Calu3 (cell line): ENCODE results near the gene EFCAB11. TPM values are rescaled to one million over a fixed set of nuclear protein-coding genes. Genes with fewer than 3 reads are reported as not detected.

Experiments used
- BruUV-seq: library from RNA; stranded (reverse); fragments of 400-500 nt; replicated peaks from 2 replicates; lab custom pipeline; 2021; lab: Mats Ljungman, UMichigan
- CTCF ChIA-PET: fragments of 300-600 bp; sonication (Branson Sonifier 250); formaldehyde crosslinking; loops from one replicate; lab custom pipeline; 2022; ENCODE audit warnings: antibody characterized with exemption; lab: Charles Lee
- DNase-seq: peaks from one replicate; pipeline ENCODE4 v3.0.0; 2022
- H3K27ac Mint-ChIP-seq: one replicate; pipeline ENCODE4 v1.8.0; 2022; ENCODE audit warnings: mixed read lengths; ENCODE audit not compliant: unreplicated experiment
- H3K27me3 Mint-ChIP-seq: one replicate; pipeline ENCODE4 v1.8.0; 2022; ENCODE audit warnings: mixed read lengths; ENCODE audit not compliant: unreplicated experiment
- H3K36me3 Mint-ChIP-seq: one replicate; pipeline ENCODE4 v1.8.0; 2022; ENCODE audit warnings: mild to moderate bottlenecking, moderate library complexity, mixed read lengths; ENCODE audit not compliant: insufficient read depth, unreplicated experiment
- H3K4me1 Mint-ChIP-seq: one replicate; pipeline ENCODE4 v1.8.0; 2022; ENCODE audit warnings: mild to moderate bottlenecking, low read depth, mixed read lengths; ENCODE audit not compliant: unreplicated experiment
- H3K4me3 Mint-ChIP-seq: one replicate; pipeline ENCODE4 v1.8.0; 2022; ENCODE audit warnings: mild to moderate bottlenecking, low read depth, moderate library complexity, mixed read lengths; ENCODE audit not compliant: unreplicated experiment
- H3K9me3 Mint-ChIP-seq: one replicate; pipeline ENCODE4 v1.8.0; 2022; ENCODE audit warnings: low read depth, mixed read lengths; ENCODE audit not compliant: unreplicated experiment
- intact Hi-C: fragments of 100-400 bp; cut with micrococcal nuclease; formaldehyde crosslinking; loops from one replicate; pipeline ENCODE4 v1.10.0; 2022; ENCODE audit not compliant: unreplicated experiment
- total RNA-seq: library from RNA; stranded (reverse); gene quantifications from 2 replicates; pipeline ENCODE4 v1.2.3, GENCODE V29; 2022
- TF ChIP-seq, protein P1 (sequence below): fragments of 200-600 bp; IDR thresholded peaks from one replicate; pipeline ENCODE4 v1.8.0; 2022; ENCODE audit warnings: antibody characterized with exemption; ENCODE audit not compliant: unreplicated experiment

Gene EFCAB11
- total RNA-seq, 1 experiment from 2014 or later, result 29.4 TPM

DNA sequence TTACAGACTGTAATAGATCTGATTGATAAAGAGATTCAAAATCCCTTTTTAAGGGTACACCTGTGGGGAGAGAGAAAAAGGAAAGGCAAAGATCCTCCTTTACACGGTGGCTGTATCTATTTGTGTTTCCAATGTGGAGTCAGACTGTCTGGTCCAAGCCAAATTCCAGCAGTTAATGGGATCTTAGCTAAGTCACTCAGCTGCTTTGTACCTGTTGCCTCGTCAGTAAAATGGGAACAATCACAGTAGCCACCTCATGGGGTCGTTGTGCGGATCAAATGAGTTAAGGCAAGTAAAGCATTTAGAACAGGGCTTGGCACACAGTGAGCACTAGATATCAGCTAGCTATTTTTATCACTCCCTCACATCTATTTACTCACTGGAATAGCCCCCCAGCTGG is 46.9 kb downstream of the EFCAB11 start:
- Mint-ChIP-seq H3K4me1 (peaks cover 22% of the 10 kb centered on the region), H3K4me3 (no peak overlapping the region), H3K27ac (no peak overlapping the region), H3K27me3 (no peaks in the 10 kb centered on the region), H3K9me3 (no peaks in the 10 kb centered on the region), H3K36me3 (peaks cover 4% of the 10 kb centered on the region)
- BruUV-seq, result no TSS peak
- DNase-seq, result no peak
- CTCF ChIA-PET, result no interaction called here
- TF ChIP-seq, protein P1, sequence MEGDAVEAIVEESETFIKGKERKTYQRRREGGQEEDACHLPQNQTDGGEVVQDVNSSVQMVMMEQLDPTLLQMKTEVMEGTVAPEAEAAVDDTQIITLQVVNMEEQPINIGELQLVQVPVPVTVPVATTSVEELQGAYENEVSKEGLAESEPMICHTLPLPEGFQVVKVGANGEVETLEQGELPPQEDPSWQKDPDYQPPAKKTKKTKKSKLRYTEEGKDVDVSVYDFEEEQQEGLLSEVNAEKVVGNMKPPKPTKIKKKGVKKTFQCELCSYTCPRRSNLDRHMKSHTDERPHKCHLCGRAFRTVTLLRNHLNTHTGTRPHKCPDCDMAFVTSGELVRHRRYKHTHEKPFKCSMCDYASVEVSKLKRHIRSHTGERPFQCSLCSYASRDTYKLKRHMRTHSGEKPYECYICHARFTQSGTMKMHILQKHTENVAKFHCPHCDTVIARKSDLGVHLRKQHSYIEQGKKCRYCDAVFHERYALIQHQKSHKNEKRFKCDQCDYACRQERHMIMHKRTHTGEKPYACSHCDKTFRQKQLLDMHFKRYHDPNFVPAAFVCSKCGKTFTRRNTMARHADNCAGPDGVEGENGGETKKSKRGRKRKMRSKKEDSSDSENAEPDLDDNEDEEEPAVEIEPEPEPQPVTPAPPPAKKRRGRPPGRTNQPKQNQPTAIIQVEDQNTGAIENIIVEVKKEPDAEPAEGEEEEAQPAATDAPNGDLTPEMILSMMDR, result no peak
- intact Hi-C loops, result no loop called here

GRCh38 chr14:89906000-89906399 is 48.5 kb downstream of the EFCAB11 start:
- H3K27me3 Mint-ChIP-seq, result no peaks in the 10 kb centered on the region
- intact Hi-C loops, result no loop called here
- TF ChIP-seq, protein P1, result no peak
- H3K36me3 Mint-ChIP-seq, result no peaks in the 10 kb centered on the region
- no peak for DNase-seq
- no peak overlapping the region for H3K27ac Mint-ChIP-seq
- H3K9me3 Mint-ChIP-seq, result no peaks in the 10 kb centered on the region
- BruUV-seq, result no TSS peak
- H3K4me1 Mint-ChIP-seq, result peaks cover 9% of the 10 kb centered on the region
- CTCF ChIA-PET, result no interaction called here
- no peak overlapping the region for H3K4me3 Mint-ChIP-seq

DNA sequence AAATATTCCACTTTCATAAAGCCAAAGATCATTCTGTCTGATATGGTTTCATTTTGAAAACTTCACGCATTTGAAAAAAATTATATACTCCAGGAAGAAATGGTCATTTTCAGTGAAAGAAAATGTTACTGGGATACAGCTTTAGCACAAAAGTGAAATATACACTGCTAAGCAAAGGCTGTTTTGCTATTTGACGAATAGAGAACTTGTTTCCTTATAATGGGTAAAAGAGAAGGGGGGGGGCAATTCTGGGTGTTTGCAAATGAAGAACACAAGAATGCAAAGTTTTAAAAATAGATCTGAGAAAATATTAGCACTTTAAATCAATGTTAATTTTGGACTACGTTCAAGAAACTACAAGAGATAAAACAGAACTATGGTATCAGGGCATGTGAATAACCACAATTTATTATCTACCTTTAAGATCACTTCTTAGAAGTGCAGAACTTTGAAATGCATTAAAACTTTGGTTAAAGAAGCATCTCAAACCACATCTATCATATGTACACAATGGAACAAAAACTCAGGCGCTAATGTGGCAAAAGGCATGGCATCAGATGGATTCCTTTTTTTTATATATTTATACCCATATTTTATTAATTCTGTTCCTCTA is 51.1 kb downstream of the EFCAB11 start:
- Mint-ChIP-seq H3K4me3 (no peak overlapping the region), H3K9me3 (no peaks in the 10 kb centered on the region), H3K36me3 (no peaks in the 10 kb centered on the region), H3K4me1 (no peaks in the 10 kb centered on the region), H3K27ac (no peak overlapping the region), H3K27me3 (no peaks in the 10 kb centered on the region)
- no TSS peak for BruUV-seq
- TF ChIP-seq, protein P1, result no peak
- intact Hi-C loops, result no loop called here
- DNase-seq, result no peak
- CTCF ChIA-PET, result interaction anchor here (0.5 to 0.7 kb wide), 2 partner anchors 17 to 742 kb away, joined by 3 to 6 read pairs; no protein-coding TSS in a partner anchor

DNA sequence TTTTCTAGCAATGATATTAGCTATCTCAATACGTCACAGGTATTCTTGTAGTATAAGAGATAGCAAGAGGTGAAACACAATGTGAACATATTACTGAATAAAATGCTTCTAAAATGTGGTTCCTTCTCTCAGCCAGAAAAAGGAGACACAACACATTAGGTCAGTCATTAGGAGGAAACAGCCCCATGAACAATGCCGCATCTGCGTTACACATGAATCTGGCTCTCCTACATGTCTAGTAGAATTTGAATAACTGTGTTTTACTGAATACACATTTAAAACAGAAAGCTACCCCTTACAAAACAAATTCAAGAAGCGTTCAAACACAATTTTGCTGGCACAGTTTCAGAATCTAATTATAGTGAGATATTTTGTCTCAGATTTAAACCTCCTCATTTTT is 51.6 kb downstream of the EFCAB11 start:
- CTCF ChIA-PET, result interaction anchor here (0.5 to 0.7 kb wide), 3 partner anchors 17 to 871 kb away, joined by 3 to 6 read pairs (median 4); no protein-coding TSS in a partner anchor
- H3K27me3 Mint-ChIP-seq, result no peaks in the 10 kb centered on the region
- no peak overlapping the region for H3K27ac Mint-ChIP-seq
- H3K9me3 Mint-ChIP-seq, result no peaks in the 10 kb centered on the region
- TF ChIP-seq, protein P1, result no peak
- no peak overlapping the region for H3K4me3 Mint-ChIP-seq
- no TSS peak for BruUV-seq
- H3K36me3 Mint-ChIP-seq, result no peaks in the 10 kb centered on the region
- no peak for DNase-seq
- H3K4me1 Mint-ChIP-seq, result no peaks in the 10 kb centered on the region
- intact Hi-C loops, result no loop called here
